NCI-H82 (cell line): ENCODE results near the gene MAP10.

ENCODE experiments used
- DNase-seq: peaks from one replicate; lab custom pipeline; 2025; lab: John Stamatoyannopoulos, UW

Gene MAP10

DNA sequence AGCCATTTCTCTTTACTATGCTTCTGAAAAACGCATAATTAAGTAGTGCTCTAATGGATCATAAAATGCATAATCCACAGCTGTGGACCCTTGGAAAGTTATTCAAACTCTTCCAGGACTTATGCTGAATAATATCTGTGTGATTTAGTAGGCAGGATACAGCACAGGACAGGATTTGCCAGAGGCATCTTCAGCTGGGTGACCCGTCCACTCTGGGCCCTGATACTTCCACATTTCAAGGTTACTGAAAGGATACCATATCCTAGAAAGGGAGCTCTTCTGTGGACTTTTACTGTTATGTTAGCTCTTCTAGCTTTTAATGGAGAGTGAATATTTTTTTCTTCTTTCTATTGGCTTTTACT, 49.6 kb downstream of the MAP10 start:
- no peak for DNase-seq

DNA sequence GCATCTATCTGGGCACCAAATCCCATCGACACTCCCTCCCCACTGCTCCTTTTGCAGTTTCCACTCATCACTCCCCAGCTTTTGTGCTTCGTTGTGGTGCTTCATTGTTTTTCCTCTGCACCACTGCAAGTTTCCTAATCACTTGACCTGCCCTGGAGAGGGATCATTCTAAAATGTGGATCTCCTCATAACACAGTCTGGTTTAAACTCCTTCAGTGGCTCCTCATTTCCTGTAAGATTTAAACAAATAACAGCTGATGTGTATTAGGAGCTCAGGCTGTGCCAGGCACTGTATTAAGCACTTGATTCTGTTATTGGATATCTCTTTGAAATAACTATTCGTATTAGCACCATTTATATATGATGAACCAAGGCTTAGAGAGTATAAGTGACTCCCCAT, 51.3 kb downstream of the MAP10 start:
- DNase-seq: no peak
